IPS DF 19.7 (cell line): Measurements from ENCODE around the gene SLC6A3.
"Not testable (repeated sequence)": the region's sequence is repeated elsewhere in the genome, so short reads cannot be mapped to it uniquely, and the experiment has no call there.

ENCODE experiments used
- DNase-seq: peaks from one replicate; pipeline ENCODE4 v3.0.0-alpha.2; 2013; ENCODE audit warnings: low read depth, low spot score

The SLC6A3 gene

DNA sequence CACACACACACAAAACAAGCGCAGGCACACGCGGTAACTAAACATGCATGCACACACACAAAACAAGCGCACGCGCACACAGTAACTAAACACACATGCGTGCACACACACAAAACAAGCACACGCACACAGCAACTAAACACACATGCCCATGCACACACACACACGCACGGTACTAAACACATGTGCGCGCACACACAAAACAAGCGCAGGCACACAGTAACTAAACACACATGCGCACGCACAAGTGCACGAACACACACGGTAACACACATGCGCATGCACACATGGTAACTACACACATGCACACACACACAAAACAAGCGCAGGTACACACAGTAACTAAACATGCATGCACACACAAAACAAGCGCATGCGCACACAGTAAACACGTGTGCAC, 19.9 kb upstream of the SLC6A3 start:
- DNase-seq, result no peak

GRCh38 chr5:1464511-1464910, 19.3 kb upstream of the SLC6A3 start:
- no peak for DNase-seq

DNA sequence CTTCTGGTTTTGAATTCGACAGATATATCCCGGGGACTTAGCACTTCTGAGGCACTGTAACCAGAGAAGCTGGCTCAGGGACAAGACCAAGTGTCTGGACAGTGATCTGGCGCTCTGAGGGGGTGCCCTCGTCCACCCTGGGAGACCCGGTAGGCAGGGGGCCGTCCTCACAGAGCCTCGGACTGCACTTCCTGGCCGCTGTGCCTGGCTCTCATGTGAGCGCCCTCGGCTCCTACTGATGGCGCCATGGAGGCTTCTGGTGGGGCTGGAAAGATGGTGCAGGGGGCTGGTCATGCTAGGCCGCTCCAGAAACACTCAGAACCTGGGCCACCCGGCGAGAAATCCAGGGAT, 18.8 kb upstream of the SLC6A3 start:
- no peak for DNase-seq

DNA sequence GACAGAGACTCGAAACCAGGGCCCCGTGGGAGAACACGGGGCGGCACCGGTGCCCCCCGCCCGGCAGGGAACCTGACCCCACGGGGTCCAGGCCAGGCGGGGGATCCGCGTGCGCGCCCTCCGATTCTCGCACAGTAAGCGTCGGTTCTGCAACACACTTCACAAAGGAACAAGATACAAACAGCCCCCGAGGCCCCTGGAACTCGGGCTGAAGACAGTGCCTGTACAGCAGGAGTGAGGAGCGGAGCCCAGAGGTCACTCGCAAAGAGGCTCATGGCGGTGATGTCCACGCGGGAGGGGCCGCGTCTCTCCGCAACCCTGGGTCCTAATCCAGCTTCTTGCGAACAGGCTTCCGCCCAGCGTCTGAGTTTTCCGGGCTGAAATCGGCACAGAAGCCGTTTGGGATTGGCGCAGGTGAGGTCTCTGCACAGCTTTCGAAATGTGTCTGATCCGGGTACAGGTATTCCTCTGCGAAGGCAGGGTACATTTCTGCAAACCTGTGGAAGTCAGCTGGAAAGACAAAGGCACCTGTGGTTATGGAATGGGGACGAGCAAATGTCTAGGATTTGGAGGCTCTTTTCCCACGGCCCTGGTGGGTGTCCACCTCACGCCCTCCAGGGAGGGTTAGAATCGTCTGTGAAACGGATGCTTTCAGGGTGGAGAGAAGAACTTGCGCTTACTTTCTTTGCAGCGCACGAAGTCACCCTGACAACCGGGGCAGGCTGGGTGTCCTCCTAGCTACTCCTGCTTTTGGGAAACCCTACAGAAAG, 18.3 kb upstream of the SLC6A3 start:
- DNase-seq, result no peak

DNA sequence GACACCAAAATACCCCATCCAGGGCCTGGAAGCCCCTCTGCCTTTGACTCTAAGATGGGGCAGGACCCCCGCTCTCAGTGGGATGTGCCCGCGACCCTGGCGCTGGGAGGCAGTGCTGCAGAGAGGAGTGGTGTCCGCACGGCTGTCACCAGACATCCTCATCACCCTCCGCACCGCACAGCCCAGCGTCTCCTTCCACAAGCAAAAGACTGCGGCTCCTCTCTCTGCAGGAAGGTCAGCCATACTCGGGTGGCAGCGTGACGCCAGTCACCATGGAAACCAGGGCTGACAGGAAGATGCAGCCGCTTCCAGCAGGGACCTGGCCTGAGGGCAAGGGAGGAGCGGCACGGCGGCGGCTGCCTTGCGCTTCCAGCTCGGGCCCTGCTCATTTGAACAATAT, 17.1 kb upstream of the SLC6A3 start:
- no peak for DNase-seq

DNA sequence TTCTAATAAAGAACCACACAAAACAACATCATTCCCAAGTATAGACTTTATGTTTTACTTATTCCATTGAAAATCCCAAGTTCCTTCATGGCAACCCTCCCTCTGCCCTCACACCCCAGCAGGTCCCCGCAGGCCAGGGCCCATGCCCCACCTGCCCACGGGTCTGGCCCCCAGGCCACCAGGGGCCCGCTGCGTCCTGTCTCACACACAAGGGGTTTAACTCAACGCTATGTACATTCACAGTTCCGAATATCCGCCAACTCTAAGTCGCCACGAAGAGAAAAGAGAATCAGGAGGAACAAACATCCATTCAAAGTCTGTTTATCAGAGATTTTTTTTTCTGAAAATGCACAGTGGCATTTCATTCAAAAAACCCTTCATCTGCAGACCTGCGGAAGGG, 16.2 kb upstream of the SLC6A3 start:
- DNase-seq, result no peak

DNA sequence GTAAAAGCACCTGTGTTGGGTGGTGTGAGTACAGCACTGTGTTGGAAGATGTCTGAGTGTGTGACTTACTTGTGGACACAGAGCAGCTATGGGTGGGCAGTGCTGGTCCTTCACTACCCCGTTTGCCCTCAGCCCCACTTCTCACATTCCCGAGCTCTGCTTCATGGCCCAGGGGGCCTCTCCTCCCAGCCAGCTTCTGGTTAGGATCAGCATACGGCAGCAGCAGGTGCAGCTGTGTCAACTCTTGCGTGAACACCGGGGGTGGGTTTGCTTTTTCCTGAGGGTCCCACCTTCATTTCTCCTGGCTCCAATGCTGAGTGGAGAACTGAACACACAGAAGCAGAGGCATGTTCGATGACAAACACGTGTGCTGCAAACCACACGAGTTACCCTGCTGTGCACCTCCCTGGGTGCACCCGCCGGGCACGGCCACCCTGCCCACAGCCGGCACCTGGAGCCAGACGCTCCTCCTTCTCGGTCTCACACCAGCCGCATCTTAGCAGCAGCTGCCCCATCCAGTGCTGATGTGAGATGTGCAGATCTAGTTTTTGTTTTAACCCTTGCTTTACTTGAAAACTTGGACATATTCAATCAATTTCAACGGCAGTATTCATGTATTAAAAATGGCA, 14.9 kb upstream of the SLC6A3 start:
- DNase-seq, result no peak

DNA sequence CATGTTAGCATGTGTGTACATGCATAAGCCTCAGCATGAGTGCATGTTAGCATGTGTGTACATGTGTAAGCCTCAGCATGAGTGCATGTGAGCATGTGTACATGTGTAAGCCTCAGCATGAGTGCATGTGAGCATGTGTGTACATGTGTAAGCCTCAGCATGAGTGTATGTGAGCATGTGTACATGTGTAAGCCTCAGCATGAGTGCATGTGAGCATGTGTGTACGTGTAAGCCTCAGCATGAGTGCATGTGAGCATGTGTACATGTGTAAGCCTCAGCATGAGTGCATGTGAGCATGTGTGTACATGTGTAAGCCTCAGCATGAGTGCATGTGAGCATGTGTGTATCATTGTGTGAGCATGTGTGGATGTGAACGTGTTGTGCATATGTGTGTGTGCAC, 14.2 kb upstream of the SLC6A3 start:
- not testable (repeated sequence) for DNase-seq

DNA sequence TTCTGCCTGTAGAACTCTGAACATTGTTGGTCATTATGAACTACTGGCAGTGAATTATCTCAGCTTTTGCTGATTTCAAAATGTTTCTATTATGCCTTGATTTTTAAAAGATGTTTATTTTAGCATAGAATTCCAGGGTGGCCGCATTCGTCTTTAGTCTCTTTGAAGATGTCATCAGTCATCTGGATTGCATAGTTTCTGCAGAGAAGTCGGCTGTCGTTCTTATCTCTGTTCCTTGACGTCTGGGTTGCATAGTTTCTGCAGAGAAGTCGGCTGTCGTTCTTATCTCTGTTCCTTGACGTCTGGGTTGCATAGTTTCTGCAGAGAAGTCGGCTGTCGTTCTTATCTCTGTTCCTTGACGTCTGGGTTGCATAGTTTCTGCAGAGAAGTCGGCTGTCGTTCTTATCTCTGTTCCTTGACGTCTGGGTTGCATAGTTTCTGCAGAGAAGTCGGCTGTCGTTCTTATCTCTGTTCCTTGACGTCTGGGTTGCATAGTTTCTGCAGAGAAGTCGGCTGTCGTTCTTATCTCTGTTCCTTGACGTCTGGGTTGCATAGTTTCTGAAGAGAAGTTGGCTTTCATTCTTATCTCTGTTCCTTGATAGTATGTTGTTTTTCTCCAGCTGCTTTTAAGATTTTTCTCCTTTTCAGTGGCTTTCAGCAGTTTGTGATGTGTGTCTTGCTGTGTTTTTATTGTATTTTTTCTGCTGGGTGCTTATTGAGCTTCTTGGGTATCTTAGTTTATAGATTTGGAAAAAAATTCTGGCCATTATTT, 11.1 kb upstream of the SLC6A3 start:
- DNase-seq, result not testable (repeated sequence)

- no peak for DNase-seq
Observed at GRCh38 chr5:1453613-1454012, 8.4 kb upstream of the SLC6A3 start.

GRCh38 chr5:1449081-1449630, 3.9 kb upstream of the SLC6A3 start:
- DNase-seq, result no peak

DNA sequence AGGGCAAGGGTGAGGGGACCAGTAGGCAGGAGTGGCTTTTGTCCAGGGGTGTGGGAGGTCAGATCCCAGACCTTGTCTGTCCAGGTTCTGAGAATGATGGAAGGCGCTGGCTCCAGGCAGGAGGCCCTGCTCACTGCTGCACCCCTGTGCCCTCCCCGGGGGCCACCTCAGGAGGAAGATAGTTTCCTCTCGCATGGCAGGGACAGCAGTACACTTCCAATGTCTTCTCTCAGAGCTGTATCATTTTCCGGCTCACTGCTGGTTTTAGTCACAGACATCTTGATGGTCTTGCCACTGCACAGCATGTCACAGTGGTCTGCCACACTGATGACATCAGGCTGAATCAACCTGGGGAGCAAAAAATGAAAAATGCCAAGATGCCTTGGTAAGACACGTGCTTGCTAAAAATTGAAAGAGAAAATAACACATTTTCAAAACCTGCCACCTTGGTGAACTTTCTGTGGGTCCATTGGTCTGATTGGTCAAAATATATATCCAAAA, 3.3 kb upstream of the SLC6A3 start:
- no peak for DNase-seq

DNA sequence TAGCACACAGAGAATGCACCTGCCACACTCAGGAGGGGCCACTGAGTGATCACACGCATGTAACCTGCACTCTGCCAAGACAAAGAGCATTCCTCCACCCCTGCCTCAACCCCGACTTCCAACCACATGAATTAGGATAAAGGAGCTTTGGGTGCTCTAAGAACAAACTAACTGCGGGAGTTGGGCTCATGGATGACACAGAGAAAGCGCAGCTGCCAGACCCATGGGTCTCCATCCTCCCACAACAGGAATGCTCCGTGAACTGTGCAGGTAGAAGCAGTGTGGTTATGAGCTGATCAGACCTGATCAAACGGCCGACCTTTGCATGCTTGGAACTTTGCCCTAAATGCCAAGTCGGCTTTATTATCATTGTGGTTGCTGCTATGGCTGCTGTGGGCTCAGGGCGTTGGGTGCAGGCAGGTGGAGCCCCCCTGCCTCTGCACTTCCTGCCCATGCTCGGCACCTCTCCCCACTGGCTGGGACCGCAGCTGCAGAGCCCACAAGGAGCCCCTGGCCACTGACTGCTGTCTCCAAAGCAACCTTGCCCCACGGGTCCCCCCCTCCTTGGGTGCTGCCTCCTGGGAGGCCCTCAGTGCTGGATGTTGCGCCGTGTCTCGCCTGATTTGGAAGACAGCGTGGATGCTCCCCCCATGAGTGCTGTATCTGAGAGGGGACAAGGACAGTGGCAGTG, 2.6 kb upstream of the SLC6A3 start:
- DNase-seq, result no peak

DNA sequence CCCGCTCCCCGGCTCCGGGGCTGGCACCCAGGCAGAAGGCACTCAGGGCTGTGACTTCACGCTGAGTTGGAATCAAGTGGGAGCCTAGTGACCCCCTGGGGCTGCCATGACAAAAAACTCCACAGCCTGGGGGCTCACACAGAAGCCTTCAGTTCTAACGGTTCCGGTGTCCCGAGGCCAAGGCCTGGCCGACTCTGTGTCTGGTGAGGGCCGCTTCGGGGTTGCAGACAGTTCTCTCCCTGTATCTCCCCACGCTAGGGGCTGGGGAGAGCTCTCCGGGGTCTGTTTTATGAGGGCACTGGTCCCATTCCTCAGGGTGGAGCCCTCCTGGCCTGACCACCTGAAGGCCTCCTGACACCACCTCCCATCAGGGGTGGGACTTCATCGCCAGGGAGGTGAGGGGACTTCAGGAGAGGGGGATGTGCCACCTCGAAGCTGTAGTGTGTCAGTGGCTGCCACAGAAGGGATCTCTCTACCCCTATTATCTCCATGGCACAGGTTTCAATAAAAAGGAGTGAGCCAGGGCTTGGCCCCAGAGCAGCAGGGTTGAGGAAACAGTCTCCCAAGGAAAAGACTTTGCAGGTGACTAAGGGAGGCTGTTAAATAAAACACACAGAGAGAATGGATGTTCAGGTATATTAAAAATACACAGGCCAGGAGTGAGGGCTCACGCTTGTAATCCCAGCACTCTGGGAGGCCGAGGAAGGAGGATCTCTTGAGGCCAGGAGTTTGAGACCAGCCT, 1.5 kb upstream of the SLC6A3 start:
- DNase-seq, result no peak

GRCh38 chr5:1445689-1446601, 705 bp upstream of the SLC6A3 start:
- no peak for DNase-seq

DNA sequence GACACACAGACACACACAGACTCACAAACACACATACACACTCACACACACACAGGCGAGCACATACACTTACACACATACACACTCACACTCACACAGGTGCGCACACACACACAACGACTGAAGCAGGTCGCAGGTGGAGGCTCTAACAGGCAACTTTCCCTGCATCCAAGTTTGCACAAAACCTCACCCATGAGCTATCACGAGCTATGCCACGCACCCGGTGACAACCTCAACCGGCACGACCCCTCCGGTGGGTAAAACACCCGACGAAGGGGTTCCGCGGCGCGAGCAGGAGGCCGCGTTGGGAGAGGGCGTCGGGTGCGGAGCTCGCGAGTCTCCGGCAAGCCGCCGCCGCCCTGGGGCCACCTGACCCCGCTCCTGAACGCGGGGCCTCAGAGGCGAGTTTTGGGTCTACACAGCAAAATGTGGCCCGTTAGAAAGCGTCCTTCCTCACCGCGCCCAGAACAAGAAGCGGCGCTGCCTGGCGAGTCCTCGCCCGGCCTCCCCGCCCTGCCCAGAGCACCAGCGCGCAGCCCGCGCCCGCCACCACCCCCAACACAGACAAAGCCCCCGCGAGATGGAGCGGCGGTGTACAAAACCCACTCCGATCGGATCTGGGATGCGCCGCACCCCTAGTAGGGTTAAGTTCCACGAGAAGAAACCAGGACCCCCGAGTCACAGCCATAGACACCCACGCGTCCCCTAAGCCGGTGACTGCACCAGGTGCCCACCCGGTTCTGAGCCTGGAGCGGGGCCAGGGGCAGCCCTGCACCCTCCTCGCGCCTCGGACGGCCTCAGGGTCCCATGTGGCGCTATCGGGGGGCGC, 665 bp downstream of the SLC6A3 start:
- DNase-seq, result no peak

DNA sequence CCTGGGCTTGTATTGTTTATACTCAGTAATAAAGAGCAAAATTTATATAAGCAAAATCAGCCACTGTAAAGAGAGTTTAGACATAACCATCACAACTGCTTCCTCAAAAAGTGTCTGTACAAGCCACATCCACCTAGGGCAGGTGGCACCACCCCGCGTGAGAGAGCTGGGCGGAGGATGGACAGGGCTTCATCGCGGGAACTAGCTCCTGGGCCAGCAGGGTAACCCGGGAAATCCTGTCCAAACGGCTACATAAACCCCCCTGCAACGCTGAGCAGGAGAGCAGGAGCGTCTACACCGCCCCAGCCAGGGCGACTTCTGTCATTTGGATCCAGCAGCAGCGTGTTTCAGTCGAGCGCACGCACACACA, 1.3 kb downstream of the SLC6A3 start:
- DNase-seq, result no peak

- DNase-seq, result no peak
Observed at GRCh38 chr5:1443171-1443570, 2.1 kb downstream of the SLC6A3 start.
